Skin epidermis (tissue), 12 donors: ENCODE results near the gene PINLYP.
"Not testable (repeated sequence)": the region's sequence is repeated elsewhere in the genome, so short reads cannot be mapped to it uniquely, and the experiment has no call there.

Experiments used
- H3K27ac ChIP-seq, 21 experiments: fragments of 200-600 bp; sonication (generic) in 11 of 21; one replicate each; pipeline ENCODE4 v1.5.0; 2020; ENCODE audit warnings: mild to moderate bottlenecking in 3 of 21, inconsistent platforms in 2 of 21, moderate library complexity in 2 of 21
- H3K4me3 ChIP-seq, 7 experiments: fragments of 200-600 bp; sonication (generic) in 2 of 7; one replicate each; pipeline ENCODE4 v1.5.0; 2020; ENCODE audit warnings: inconsistent platforms in 2 of 7, mild to moderate bottlenecking in 2 of 7, moderate library complexity in 1 of 7

The PINLYP gene

GRCh38 chr19:43596842-43597461 is 21.4 kb downstream of the PINLYP start:
- peak overlapping the region; percentile 51 to 79 (median 64) for H3K4me3 ChIP-seq
- peak overlapping the region; percentile 70 to 100 (median 97) for H3K27ac ChIP-seq

- no peak overlapping the region for H3K4me3 ChIP-seq
- H3K27ac ChIP-seq, result peak overlapping the region in 4 of 21 experiments; percentile 88 to 100 (median 98)
Measured at GRCh38 chr19:43597876-43598275, 22.3 kb downstream of the PINLYP start.

GRCh38 chr19:43598445-43599240 is 23.0 kb downstream of the PINLYP start:
- no peak overlapping the region for H3K4me3 ChIP-seq
- H3K27ac ChIP-seq, result no peak overlapping the region

GRCh38 chr19:43599635-43600295 is 24.2 kb downstream of the PINLYP start:
- Histone ChIP-seq H3K27ac (peak overlapping the region in 2 of 21 experiments; percentile 8 to 21), H3K4me3 (no peak overlapping the region)

- H3K27ac ChIP-seq, result peak overlapping the region in 2 of 21 experiments; percentile 8 to 21
- H3K4me3 ChIP-seq, result not testable (repeated sequence)
Measured at GRCh38 chr19:43600326-43600725, 24.7 kb downstream of the PINLYP start.

- Histone ChIP-seq H3K27ac (peak overlapping the region in 11 of 21 experiments; percentile 12 to 67 (median 46)), H3K4me3 (no peak overlapping the region)
Measured at GRCh38 chr19:43605875-43606568, 30.4 kb downstream of the PINLYP start.

- Histone ChIP-seq H3K4me3 (no peak overlapping the region), H3K27ac (peak overlapping the region in 13 of 21 experiments; percentile 12 to 67 (median 46))
Measured at GRCh38 chr19:43606569-43607229, 31.1 kb downstream of the PINLYP start.

GRCh38 chr19:43607238-43608205 is 31.9 kb downstream of the PINLYP start:
- peak overlapping the region in 11 of 21 experiments; percentile 12 to 67 (median 42) for H3K27ac ChIP-seq

GRCh38 chr19:43609872-43610271 is 34.3 kb downstream of the PINLYP start:
- Histone ChIP-seq H3K27ac (no peak overlapping the region), H3K4me3 (no peak overlapping the region)

More at GRCh38 chr19:43607238-43608205, 31.9 kb downstream of the PINLYP start:
- H3K4me3 ChIP-seq, result no peak overlapping the region

- no peak overlapping the region for H3K4me3 ChIP-seq
- H3K27ac ChIP-seq, result peak overlapping the region in 1 of 21 experiments; percentile 17
Measured at GRCh38 chr19:43610493-43610892, 34.9 kb downstream of the PINLYP start.

GRCh38 chr19:43611788-43612187 is 36.2 kb downstream of the PINLYP start, which contains the start of gene SRRM5:
Gene SRRM5 (plus strand): TSS chr19:43612088. CDS start chr19:43612122, 34 bp downstream.
- no peak within 1 kb of the TSS for H3K4me3 ChIP-seq
- H3K27ac ChIP-seq, result peak within 1 kb of the TSS in 1 of 21 experiments; percentile 17

GRCh38 chr19:43612374-43612773 is 36.8 kb downstream of the PINLYP start:
- no peak overlapping the region for H3K4me3 ChIP-seq
- H3K27ac ChIP-seq, result no peak overlapping the region

GRCh38 chr19:43616306-43616705 is 40.7 kb downstream of the PINLYP start:
- H3K27ac ChIP-seq, result no peak overlapping the region
- H3K4me3 ChIP-seq, result no peak overlapping the region

GRCh38 chr19:43616954-43617353 is 41.4 kb downstream of the PINLYP start:
- no peak overlapping the region for H3K4me3 ChIP-seq
- no peak overlapping the region for H3K27ac ChIP-seq

- peak overlapping the region; percentile 52 to 86 (median 63) for H3K4me3 ChIP-seq
Measured at GRCh38 chr19:43618921-43619261, 43.3 kb downstream of the PINLYP start.

GRCh38 chr19:43619262-43620060 is 43.9 kb downstream of the PINLYP start, which contains the start of gene ZNF428:
Gene ZNF428 (minus strand): TSS chr19:43619629. CDS start chr19:43614304, 5,325 bp downstream.
- peak within 1 kb of the TSS; percentile 59 to 97 (median 92) for H3K27ac ChIP-seq
- H3K4me3 ChIP-seq, result peak within 1 kb of the TSS; percentile 52 to 86 (median 63)

More at GRCh38 chr19:43618921-43619261, 43.3 kb downstream of the PINLYP start:
- H3K27ac ChIP-seq, result peak overlapping the region; percentile 59 to 97 (median 92)
